Mononuclear cell (primary cell): Measurements from ENCODE around the gene PXK. TPM values are rescaled to one million over a fixed set of nuclear protein-coding genes. Genes with fewer than 3 reads are reported as not detected.

Experiments
- H3K27me3 ChIP-seq: 2 replicates; pipeline ENCODE4 v1.6.0; 2011; ENCODE audit warnings: low read length, control low read depth; ENCODE audit not compliant: insufficient read depth
- H3K4me1 ChIP-seq: 2 replicates; pipeline ENCODE4 v1.5.1; 2011; ENCODE audit warnings: mild to moderate bottlenecking, low read length, control low read depth; ENCODE audit not compliant: insufficient read depth
- H3K4me3 ChIP-seq: 2 replicates; pipeline ENCODE4 v1.5.1; 2011; ENCODE audit warnings: mild to moderate bottlenecking, low read length, moderate library complexity
- H3K9me3 ChIP-seq: 2 replicates; pipeline ENCODE4 v1.5.1; 2011; ENCODE audit warnings: low read depth, mild to moderate bottlenecking, control low read depth, low read length
- total RNA-seq: library from RNA; depleted of rRNA; stranded (reverse); fragments of >200 nt; gene quantifications from one replicate; pipeline ENCODE4 v1.2.3, GENCODE V29; 2012

Gene PXK
- total RNA-seq, 1 donor, result 50.7 TPM

- H3K4me1 ChIP-seq, result no peaks in the 10 kb centered on the region
- no peak overlapping the region for H3K4me3 ChIP-seq
- H3K9me3 ChIP-seq, result no peaks in the 10 kb centered on the region
These were observed 70.9 kb downstream of the PXK start for GRCh38 chr3:58403513-58404109.

GRCh38 chr3:58404396-58404795 lies 71.7 kb downstream of the PXK start:
- Histone ChIP-seq H3K4me3 (no peak overlapping the region), H3K9me3 (no peaks in the 10 kb centered on the region), H3K27me3 (no peaks in the 10 kb centered on the region), H3K4me1 (no peaks in the 10 kb centered on the region)

More at GRCh38 chr3:58403513-58404109, 70.9 kb downstream of the PXK start:
- H3K27me3 ChIP-seq, result no peaks in the 10 kb centered on the region

DNA sequence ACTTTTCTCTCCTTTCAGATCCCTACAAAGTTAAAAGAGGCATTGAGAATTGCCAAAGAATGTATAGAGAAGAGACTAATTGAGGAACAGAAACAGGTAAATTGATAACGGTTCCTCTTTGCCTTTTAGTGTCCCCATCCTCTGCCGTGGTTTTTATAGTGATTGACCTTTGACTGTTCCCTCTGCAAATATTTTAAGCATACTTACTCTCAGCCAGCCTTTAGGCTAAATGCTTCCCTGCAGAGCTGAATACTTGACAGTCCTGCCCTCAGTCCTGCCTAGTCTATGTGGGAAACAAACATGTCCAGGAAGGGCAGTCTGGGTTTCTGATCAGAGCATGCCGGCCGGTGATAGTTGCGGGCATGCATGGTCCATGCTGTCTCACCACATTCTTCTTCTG lies 76.2 kb downstream of the PXK start:
- H3K4me1 ChIP-seq, result no peaks in the 10 kb centered on the region
- H3K9me3 ChIP-seq, result no peaks in the 10 kb centered on the region
- no peak overlapping the region for H3K4me3 ChIP-seq
- no peaks in the 10 kb centered on the region for H3K27me3 ChIP-seq

DNA sequence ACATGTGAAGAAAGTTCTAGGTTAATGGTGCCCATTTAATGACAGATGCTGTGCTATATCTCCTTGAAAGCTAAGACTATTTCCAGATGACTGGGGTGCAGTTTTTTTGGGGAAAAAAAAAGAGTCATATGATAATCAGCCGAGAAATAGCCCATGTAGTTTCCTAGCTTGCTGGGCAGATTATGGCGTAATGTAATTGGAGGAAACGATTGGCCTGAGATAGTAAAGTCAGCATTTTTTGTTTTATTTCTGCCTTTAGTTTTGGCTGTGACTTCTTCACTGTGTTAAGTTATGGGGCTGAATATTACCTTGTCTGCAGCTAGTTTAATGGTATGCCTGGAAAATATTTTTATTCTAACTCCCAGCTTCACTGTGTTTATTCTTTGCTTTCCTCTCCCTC lies 77.0 kb downstream of the PXK start:
- H3K4me3 ChIP-seq, result no peak overlapping the region
- no peaks in the 10 kb centered on the region for H3K27me3 ChIP-seq
- H3K4me1 ChIP-seq, result no peaks in the 10 kb centered on the region
- no peaks in the 10 kb centered on the region for H3K9me3 ChIP-seq

DNA sequence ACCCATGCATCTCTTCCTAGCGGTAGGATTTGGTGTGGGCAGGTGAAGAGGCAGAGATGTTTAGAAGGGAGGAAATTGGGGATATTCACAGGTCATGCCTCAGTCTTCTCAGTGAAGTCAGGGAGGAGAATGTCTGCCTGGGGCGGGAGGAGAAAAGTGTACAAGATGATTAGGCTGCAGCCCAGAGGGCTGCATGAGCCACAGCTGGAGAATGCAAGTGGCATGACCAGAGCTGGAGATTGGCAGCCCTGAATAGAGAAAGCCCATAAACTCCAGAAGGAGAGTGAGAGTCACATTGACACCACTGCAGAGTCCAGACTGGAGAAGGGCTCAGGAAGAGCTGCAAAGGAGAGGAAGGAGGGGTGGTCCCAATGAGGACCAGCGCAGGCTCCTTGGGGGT lies 78.3 kb downstream of the PXK start:
- H3K4me3 ChIP-seq, result no peak overlapping the region
- no peaks in the 10 kb centered on the region for H3K9me3 ChIP-seq
- no peaks in the 10 kb centered on the region for H3K4me1 ChIP-seq
- H3K27me3 ChIP-seq, result no peaks in the 10 kb centered on the region

GRCh38 chr3:58411851-58412830 lies 79.4 kb downstream of the PXK start:
- no peak overlapping the region for H3K4me3 ChIP-seq
- H3K27me3 ChIP-seq, result no peaks in the 10 kb centered on the region
- no peaks in the 10 kb centered on the region for H3K9me3 ChIP-seq
- H3K4me1 ChIP-seq, result no peaks in the 10 kb centered on the region

DNA sequence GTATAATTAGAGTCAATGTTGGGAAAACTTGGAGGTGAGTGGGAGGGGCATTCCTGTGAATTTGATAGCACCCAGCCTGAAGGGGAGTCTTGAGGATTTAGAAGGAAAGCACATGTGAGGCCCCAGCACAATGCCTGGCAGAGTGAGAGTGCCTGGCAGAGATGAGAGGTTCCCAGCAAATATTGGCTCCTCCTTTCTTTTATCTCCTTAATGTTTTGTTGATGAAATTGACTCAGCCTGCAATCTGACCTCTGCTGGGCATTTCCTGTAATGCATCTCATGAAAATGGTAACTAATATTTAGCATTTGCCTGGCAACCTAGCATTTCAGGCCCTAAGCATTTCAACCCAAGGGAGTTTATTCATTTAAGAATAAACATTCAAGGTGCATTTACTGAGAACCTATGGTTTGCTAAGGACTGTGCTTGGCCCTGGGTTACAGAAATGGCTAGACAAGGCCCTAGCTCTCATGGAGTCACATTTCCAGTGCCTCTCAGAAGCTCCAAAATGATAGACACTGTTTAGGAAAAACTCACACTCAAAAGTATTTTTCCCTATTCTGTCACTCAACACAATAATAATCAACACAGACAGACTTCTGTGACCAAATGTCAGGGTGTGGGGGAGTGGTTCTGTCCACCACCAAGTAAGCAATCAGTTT lies 82.0 kb downstream of the PXK start:
- no peaks in the 10 kb centered on the region for H3K9me3 ChIP-seq
- H3K4me3 ChIP-seq, result no peak overlapping the region
- H3K27me3 ChIP-seq, result no peaks in the 10 kb centered on the region
- peaks cover 10% of the 10 kb centered on the region for H3K4me1 ChIP-seq

DNA sequence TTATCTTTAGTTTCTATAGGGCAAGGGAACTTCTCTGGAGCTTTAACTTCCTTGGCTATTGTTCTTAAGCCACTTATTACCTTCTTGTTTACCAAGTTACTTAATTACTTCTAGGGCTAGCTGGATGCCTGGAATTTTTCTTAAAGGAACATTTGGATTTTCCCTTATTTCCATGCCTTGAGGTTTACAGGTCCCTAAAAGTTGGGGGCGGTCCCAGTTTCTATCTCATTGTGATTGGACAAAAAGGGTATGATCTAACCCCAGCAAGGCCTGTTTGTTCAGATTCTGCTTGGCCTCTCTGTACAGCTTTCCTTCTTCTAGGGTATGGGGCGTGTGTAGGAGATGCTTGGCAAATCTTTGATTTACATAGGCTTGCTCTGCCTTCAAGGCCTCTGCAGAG lies 83.5 kb downstream of the PXK start:
- peaks cover 10% of the 10 kb centered on the region for H3K4me1 ChIP-seq
- no peak overlapping the region for H3K4me3 ChIP-seq
- no peaks in the 10 kb centered on the region for H3K27me3 ChIP-seq

GRCh38 chr3:58417075-58417474 lies 84.4 kb downstream of the PXK start:
- no peaks in the 10 kb centered on the region for H3K9me3 ChIP-seq
- no peak overlapping the region for H3K4me3 ChIP-seq
- H3K27me3 ChIP-seq, result no peaks in the 10 kb centered on the region
- H3K4me1 ChIP-seq, result peaks cover 10% of the 10 kb centered on the region

More for the DNA sequence above, 83.5 kb downstream of the PXK start:
- H3K9me3 ChIP-seq, result no peaks in the 10 kb centered on the region

- Histone ChIP-seq H3K27me3 (no peaks in the 10 kb centered on the region), H3K4me1 (peaks cover 10% of the 10 kb centered on the region), H3K9me3 (no peaks in the 10 kb centered on the region), H3K4me3 (no peak overlapping the region)
These were observed 85.5 kb downstream of the PXK start for GRCh38 chr3:58418227-58418626.

- Histone ChIP-seq H3K27me3 (no peaks in the 10 kb centered on the region), H3K4me3 (no peak overlapping the region), H3K4me1 (peaks cover 10% of the 10 kb centered on the region), H3K9me3 (no peaks in the 10 kb centered on the region)
These were observed 87.3 kb downstream of the PXK start for GRCh38 chr3:58419780-58420507.

DNA sequence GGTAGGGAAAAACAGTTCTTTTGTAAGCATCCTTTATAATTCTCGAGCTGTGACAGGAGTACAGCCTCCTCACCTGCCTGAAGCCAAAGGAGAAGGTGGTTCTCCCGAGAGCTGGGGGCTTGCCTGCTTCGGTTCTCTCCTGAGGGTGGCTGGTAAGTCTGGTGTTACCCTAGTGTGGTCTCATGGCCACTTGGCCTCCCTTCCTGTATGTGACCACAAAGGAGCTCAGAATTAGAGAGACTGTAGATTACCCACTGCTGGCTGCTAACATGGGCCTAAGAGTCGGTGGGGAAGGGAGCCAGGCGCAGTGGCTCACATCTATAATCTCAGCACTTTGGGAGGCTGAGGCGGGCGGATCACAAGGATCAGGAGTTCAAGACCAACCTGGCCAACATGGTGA lies 88.3 kb downstream of the PXK start:
- H3K27me3 ChIP-seq, result no peaks in the 10 kb centered on the region
- H3K4me1 ChIP-seq, result peaks cover 10% of the 10 kb centered on the region
- no peak overlapping the region for H3K4me3 ChIP-seq
- no peaks in the 10 kb centered on the region for H3K9me3 ChIP-seq

GRCh38 chr3:58422756-58423325 lies 90.1 kb downstream of the PXK start:
- Histone ChIP-seq H3K4me3 (no peak overlapping the region), H3K4me1 (peaks cover 10% of the 10 kb centered on the region)

DNA sequence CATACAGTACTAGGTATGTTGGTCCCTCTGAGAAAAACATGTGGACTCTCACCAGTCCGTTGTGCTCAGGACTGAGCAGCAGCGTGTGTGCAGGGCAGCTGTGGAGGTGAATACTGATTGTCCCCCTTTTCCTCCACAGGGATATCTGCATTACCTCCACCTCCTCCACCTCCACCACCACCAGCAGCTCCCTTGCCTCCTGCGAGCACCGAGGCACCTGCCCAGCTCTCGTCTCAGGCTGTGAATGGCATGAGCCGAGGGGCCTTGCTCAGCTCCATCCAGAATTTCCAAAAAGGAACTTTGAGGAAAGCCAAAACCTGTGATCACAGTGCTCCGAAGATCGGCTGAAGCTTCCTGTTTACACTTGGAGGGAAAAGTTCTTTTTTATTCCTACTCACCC lies 91.9 kb downstream of the PXK start:
- Histone ChIP-seq H3K4me1 (peaks cover 1% of the 10 kb centered on the region), H3K4me3 (no peak overlapping the region), H3K27me3 (no peaks in the 10 kb centered on the region), H3K9me3 (no peaks in the 10 kb centered on the region)

More at GRCh38 chr3:58422756-58423325, 90.1 kb downstream of the PXK start:
- Histone ChIP-seq H3K27me3 (no peaks in the 10 kb centered on the region), H3K9me3 (no peaks in the 10 kb centered on the region)
